ENCODE measurements around the gene TENT5C. TPM values are rescaled to one million over a fixed set of nuclear protein-coding genes. Genes with fewer than 3 reads are reported as not detected.
A peak's percentile ranks its signal among the peaks of the same experiment; 100 is the strongest.

The TENT5C gene
- total and polyA plus RNA-seq, 2 of the 13 experiments (the other 11 are each of a cell fraction or from before 2014, with no cell fraction given) = 0.02 to 0.38 TPM

GRCh38 chr1:117605774-117606648 lies at the start of gene TENT5C (continued):
- TF ChIP-seq FOXP4 (CRISPR knock-in tag; IDR thresholded peaks at IDR 0.05) = no peak
- TF ChIP-seq POLR2AphosphoS5 (IDR thresholded peaks at IDR 0.05; ENCODE audit: low read depth, low read length) = 0 out of 2 replicates have a peak, but pooled peaks have one; percentile 25
- TF ChIP-seq PHF8 (CRISPR knock-in tag; IDR thresholded peaks at IDR 0.05) = peak; percentile 23; the same call in 1 of the 2 replicates
- TF ChIP-seq ZBTB38 (CRISPR knock-in tag; IDR thresholded peaks at IDR 0.05) = no peak
- no peak for TF ChIP-seq ZNF552 (CRISPR knock-in tag; IDR thresholded peaks at IDR 0.05; ENCODE audit: borderline replicate concordance)
- TF ChIP-seq MXI1 (IDR thresholded peaks at IDR 0.05; ENCODE audit: borderline replicate concordance, low read depth, low read length) = peak; percentile 74; the same call in 1 of the 3 replicates
- TF ChIP-seq KDM1A (CRISPR knock-in tag; IDR thresholded peaks at IDR 0.05) = no peak
- peak; percentile 70; the same call in 1 of the 2 replicates for TF ChIP-seq ZNF772 (CRISPR knock-in tag; IDR thresholded peaks at IDR 0.05)
- TF ChIP-seq KDM5A (IDR thresholded peaks at IDR 0.05; ENCODE audit: borderline replicate concordance, low read length) = no peak
- TF ChIP-seq THRA (CRISPR knock-in tag; IDR thresholded peaks at IDR 0.05; ENCODE audit: borderline replicate concordance) = no peak
- no peak for TF ChIP-seq MAFF (IDR thresholded peaks at IDR 0.05; ENCODE audit: low read depth, low read length)
- no peak for TF ChIP-seq ZNF263 (CRISPR knock-in tag; IDR thresholded peaks at IDR 0.05)
- peak; percentile 41 for TF ChIP-seq AGO2 (optimal IDR thresholded peaks at IDR 0.05; ENCODE audit: low read depth, low read length)
- TF ChIP-seq ZNF282 (IDR thresholded peaks at IDR 0.05; ENCODE audit: partially characterized antibody) = no peak
- no peak for TF ChIP-seq NFRKB (IDR thresholded peaks at IDR 0.05)
- peak; percentile 48; the same call in 1 of the 2 replicates for TF ChIP-seq ZNF788 (CRISPR knock-in tag; IDR thresholded peaks at IDR 0.05; ENCODE audit: borderline replicate concordance)
- no peak for TF ChIP-seq JDP2 (CRISPR knock-in tag; IDR thresholded peaks at IDR 0.05; ENCODE audit: borderline replicate concordance)
- TF ChIP-seq ZNF256 (CRISPR knock-in tag; conservative IDR thresholded peaks at IDR 0.05) = no peak
- no peak for TF ChIP-seq ZFP36L1 (CRISPR knock-in tag; IDR thresholded peaks at IDR 0.05)
- TF ChIP-seq ZNF674 (CRISPR knock-in tag; IDR thresholded peaks at IDR 0.05; ENCODE audit: low read depth) = 0 out of 2 replicates have a peak, but pooled peaks have one; percentile 50
- no peak for TF ChIP-seq RBAK (CRISPR knock-in tag; IDR thresholded peaks at IDR 0.05)
- TF ChIP-seq ZBTB20 (CRISPR knock-in tag; IDR thresholded peaks at IDR 0.05; ENCODE audit: borderline replicate concordance, low read depth) = no peak
- TF ChIP-seq ZNF333 (CRISPR knock-in tag; IDR thresholded peaks at IDR 0.05; ENCODE audit: borderline replicate concordance) = no peak
- 0 out of 2 replicates have a peak, but pooled peaks have one; percentile 33 for TF ChIP-seq CAMTA2 (CRISPR knock-in tag; IDR thresholded peaks at IDR 0.05; ENCODE audit: borderline replicate concordance)
- 0 out of 2 replicates have a peak, but pooled peaks have one; percentile 52 for TF ChIP-seq EED (CRISPR knock-in tag; IDR thresholded peaks at IDR 0.05)
- TF ChIP-seq THAP11 (CRISPR knock-in tag; IDR thresholded peaks at IDR 0.05) = 0 out of 2 replicates have a peak, but pooled peaks have one; percentile 18
- TF ChIP-seq ZNF225 (CRISPR knock-in tag; IDR thresholded peaks at IDR 0.05) = 0 out of 2 replicates have a peak, but pooled peaks have one; percentile 20
- TF ChIP-seq ZNF709 (CRISPR knock-in tag; IDR thresholded peaks at IDR 0.05) = no peak
- peak; percentile 42 for TF ChIP-seq HNRNPLL (IDR thresholded peaks at IDR 0.05; ENCODE audit: low read depth, low read length, poor library complexity, severe bottlenecking)

Measured in HepG2 (cell line).